Measurements from ENCODE around the gene NTNG1.

NTNG1 gene

GRCh38 chr1:107172450-107173170, 31.8 kb downstream of the NTNG1 start:
- no peak overlapping the region for H3K4me3 ChIP-seq (ENCODE audit: low read length)
- no peak for DNase-seq (ENCODE audit: low read depth)
- TF ChIP-seq, protein P1, sequence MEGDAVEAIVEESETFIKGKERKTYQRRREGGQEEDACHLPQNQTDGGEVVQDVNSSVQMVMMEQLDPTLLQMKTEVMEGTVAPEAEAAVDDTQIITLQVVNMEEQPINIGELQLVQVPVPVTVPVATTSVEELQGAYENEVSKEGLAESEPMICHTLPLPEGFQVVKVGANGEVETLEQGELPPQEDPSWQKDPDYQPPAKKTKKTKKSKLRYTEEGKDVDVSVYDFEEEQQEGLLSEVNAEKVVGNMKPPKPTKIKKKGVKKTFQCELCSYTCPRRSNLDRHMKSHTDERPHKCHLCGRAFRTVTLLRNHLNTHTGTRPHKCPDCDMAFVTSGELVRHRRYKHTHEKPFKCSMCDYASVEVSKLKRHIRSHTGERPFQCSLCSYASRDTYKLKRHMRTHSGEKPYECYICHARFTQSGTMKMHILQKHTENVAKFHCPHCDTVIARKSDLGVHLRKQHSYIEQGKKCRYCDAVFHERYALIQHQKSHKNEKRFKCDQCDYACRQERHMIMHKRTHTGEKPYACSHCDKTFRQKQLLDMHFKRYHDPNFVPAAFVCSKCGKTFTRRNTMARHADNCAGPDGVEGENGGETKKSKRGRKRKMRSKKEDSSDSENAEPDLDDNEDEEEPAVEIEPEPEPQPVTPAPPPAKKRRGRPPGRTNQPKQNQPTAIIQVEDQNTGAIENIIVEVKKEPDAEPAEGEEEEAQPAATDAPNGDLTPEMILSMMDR (conservative IDR thresholded peaks at IDR 0.05; ENCODE audit: low read depth, low read length), result no peak

GRCh38 chr1:107175102-107175909, 34.5 kb downstream of the NTNG1 start:
- no peak for DNase-seq (ENCODE audit: low read depth)
- no peak overlapping the region for H3K4me3 ChIP-seq (ENCODE audit: low read length)
- TF ChIP-seq, protein P1 (conservative IDR thresholded peaks at IDR 0.05; ENCODE audit: low read depth, low read length), result no peak

- TF ChIP-seq, protein P1 (conservative IDR thresholded peaks at IDR 0.05; ENCODE audit: low read depth, low read length), result no peak
- H3K4me3 ChIP-seq (ENCODE audit: low read length), result no peak overlapping the region
- no peak for DNase-seq (ENCODE audit: low read depth)
Measured at GRCh38 chr1:107181253-107181969, 40.6 kb downstream of the NTNG1 start.

DNA sequence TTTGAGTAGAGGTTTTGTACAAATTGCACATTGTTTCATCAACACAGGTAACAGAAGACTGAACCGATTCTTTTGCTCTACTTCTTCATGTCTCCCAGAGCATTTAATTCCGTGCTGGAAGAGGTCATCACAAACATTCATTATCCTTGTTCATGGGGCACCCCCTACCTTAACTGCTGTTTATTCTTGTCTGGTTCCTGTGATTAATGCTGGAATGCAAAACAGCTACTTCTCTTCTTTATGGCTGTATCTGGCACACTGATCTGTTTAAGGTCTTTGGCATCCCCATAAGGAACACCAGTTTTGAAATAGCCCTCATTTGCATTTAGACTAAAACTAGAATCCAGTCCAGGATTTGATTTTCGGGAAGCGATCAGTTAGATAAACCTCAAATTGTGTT, 42.2 kb downstream of the NTNG1 start:
- TF ChIP-seq, protein P1 (conservative IDR thresholded peaks at IDR 0.05; ENCODE audit: low read depth, low read length), result no peak
- no peak overlapping the region for H3K4me3 ChIP-seq (ENCODE audit: low read length)
- no peak for DNase-seq (ENCODE audit: low read depth)

- TF ChIP-seq, protein P1 (conservative IDR thresholded peaks at IDR 0.05; ENCODE audit: low read depth, low read length), result no peak
- H3K4me3 ChIP-seq (ENCODE audit: low read length), result no peak overlapping the region
- no peak for DNase-seq (ENCODE audit: low read depth)
Measured at GRCh38 chr1:107184888-107185287, 44.0 kb downstream of the NTNG1 start.

- H3K4me3 ChIP-seq (ENCODE audit: low read length), result no peak overlapping the region
- TF ChIP-seq, protein P1 (conservative IDR thresholded peaks at IDR 0.05; ENCODE audit: low read depth, low read length), result no peak
- DNase-seq (ENCODE audit: low read depth), result no peak
Measured at GRCh38 chr1:107187399-107187798, 46.6 kb downstream of the NTNG1 start.

Measured in retinal pigment epithelial cell (primary cell).